CD4-positive, alpha-beta T cell (primary cell): ENCODE data around the gene SLC16A12. TPM values are rescaled to one million over a fixed set of nuclear protein-coding genes. Genes with fewer than 3 reads are reported as not detected.

Source experiments
- ATAC-seq: fragments of 200-7000 bp; cut with Tn5 transposase; one replicate; pipeline ENCODE4 v1.10.0; 2022; ENCODE audit warnings: mild to moderate bottlenecking; ENCODE audit not compliant: poor library complexity
- CTCF ChIA-PET: fragments of 350-600 bp; sonication (Branson Sonifier 250); formaldehyde crosslinking; loops from one replicate; lab custom pipeline; 2021; ENCODE audit warnings: antibody characterized with exemption, inconsistent platforms; lab: Charles Lee
- POLR2A ChIA-PET: fragments of 350-600 bp; sonication (Branson Sonifier 250); formaldehyde crosslinking; loops from one replicate; lab custom pipeline; 2021; ENCODE audit warnings: antibody characterized with exemption, inconsistent platforms; lab: Charles Lee
- DNase-seq, 14 experiments: peaks; one replicate each; pipeline ENCODE4 v3.0.0-alpha.2; 2013 to 2020; ENCODE audit warnings: mixed read lengths in 2 of 14
- H3K27ac ChIP-seq, 2 donors: one replicate each; pipeline versions ENCODE4 v1.5.1 to v1.7.0; 2013; ENCODE audit warnings: low read length in 2 of 2, low read depth in 1 of 2, mild to moderate bottlenecking in 1 of 2
- H3K27me3 ChIP-seq, 2 experiments: 1 replicate in 1 of 2; 2 replicates in 1 of 2; pipeline versions ENCODE4 v1.6.1 to v1.7.0; 2013; ENCODE audit warnings: low read length in 2 of 2, control low read depth in 1 of 2, mild to moderate bottlenecking in 1 of 2, moderate library complexity in 1 of 2; ENCODE audit not compliant: insufficient read depth in 2 of 2, control insufficient read depth in 1 of 2
- H3K36me3 ChIP-seq: one replicate; pipeline ENCODE4 v1.6.1; 2013; ENCODE audit warnings: low read length, control low read depth; ENCODE audit not compliant: insufficient read depth
- H3K4me1 ChIP-seq: one replicate; pipeline ENCODE4 v1.6.1; 2013; ENCODE audit warnings: low read length, control low read depth; ENCODE audit not compliant: insufficient read depth
- H3K4me3 ChIP-seq: one replicate; pipeline ENCODE4 v1.5.1; 2013; ENCODE audit warnings: mild to moderate bottlenecking, low read length, moderate library complexity
- H3K9me3 ChIP-seq, 2 experiments: 1 replicate in 1 of 2; 2 replicates in 1 of 2; pipeline versions ENCODE4 v1.6.1 to v1.7.0; 2013; ENCODE audit warnings: low read length in 2 of 2, mild to moderate bottlenecking in 2 of 2, control low read depth in 1 of 2, moderate library complexity in 1 of 2; ENCODE audit not compliant: control insufficient read depth in 1 of 2, insufficient read depth in 1 of 2
- H3K27ac Mint-ChIP-seq: one replicate; pipeline ENCODE4 v1.8.0; 2020; ENCODE audit warnings: mixed read lengths
- H3K27me3 Mint-ChIP-seq: one replicate; pipeline ENCODE4 v1.8.0; 2021; ENCODE audit warnings: mixed read lengths
- H3K36me3 Mint-ChIP-seq: one replicate; pipeline ENCODE4 v1.8.0; 2021; ENCODE audit warnings: low read depth, mixed read lengths
- H3K4me1 Mint-ChIP-seq: one replicate; pipeline ENCODE4 v1.8.0; 2021; ENCODE audit warnings: low read depth, mixed read lengths
- H3K4me3 Mint-ChIP-seq: one replicate; pipeline ENCODE4 v1.8.0; 2020; ENCODE audit warnings: mild to moderate bottlenecking, mixed read lengths
- H3K9me3 Mint-ChIP-seq: one replicate; pipeline ENCODE4 v1.8.0; 2020; ENCODE audit warnings: mixed read lengths
- intact Hi-C, 2 experiments: fragments of 100-400 bp; cut with DNase I in 1 of 2; cut with micrococcal nuclease in 1 of 2; formaldehyde crosslinking; loops; one replicate each; pipeline versions ENCODE4 v1.15.1 to v1.9.0; 2023 to 2025; cut with DNase I, micrococcal nuclease
- total RNA-seq, 174 experiments: library from RNA in 2 of 174; stranded (reverse) in 2 of 174; gene quantifications; one replicate each; pipeline ENCODE4 v1.2.3 and lab custom pipeline; 2021 to 2026
- TF ChIP-seq, protein P1 (sequence below): fragments of 200-600 bp; IDR thresholded peaks from one replicate; pipeline ENCODE4 v1.8.0; 2022; ENCODE audit warnings: antibody characterized with exemption, mild to moderate bottlenecking

SLC16A12 gene
- total RNA-seq, 2 experiments from 2014 or later = not detected

GRCh38 chr10:89576696-89577095, 41.3 kb upstream of the SLC16A12 start:
- Histone ChIP-seq H3K4me1 (no peaks in the 10 kb centered on the region), H3K9me3 (no peaks in the 10 kb centered on the region), H3K27me3 (no peaks in the 10 kb centered on the region), H3K36me3 (no peaks in the 10 kb centered on the region), H3K4me3 (no peak overlapping the region), H3K27ac (no peak overlapping the region)
- Mint-ChIP-seq H3K9me3 (no peaks in the 10 kb centered on the region), H3K4me3 (no peak overlapping the region), H3K4me1 (no peaks in the 10 kb centered on the region), H3K27ac (no peak overlapping the region), H3K36me3 (no peaks in the 10 kb centered on the region), H3K27me3 (no peaks in the 10 kb centered on the region)
- ChIA-PET CTCF (no interaction called here), POLR2A (no interaction called here)
- ATAC-seq (no peak), DNase-seq (no peak)
- intact Hi-C loops = no loop called here
- TF ChIP-seq, protein P1, sequence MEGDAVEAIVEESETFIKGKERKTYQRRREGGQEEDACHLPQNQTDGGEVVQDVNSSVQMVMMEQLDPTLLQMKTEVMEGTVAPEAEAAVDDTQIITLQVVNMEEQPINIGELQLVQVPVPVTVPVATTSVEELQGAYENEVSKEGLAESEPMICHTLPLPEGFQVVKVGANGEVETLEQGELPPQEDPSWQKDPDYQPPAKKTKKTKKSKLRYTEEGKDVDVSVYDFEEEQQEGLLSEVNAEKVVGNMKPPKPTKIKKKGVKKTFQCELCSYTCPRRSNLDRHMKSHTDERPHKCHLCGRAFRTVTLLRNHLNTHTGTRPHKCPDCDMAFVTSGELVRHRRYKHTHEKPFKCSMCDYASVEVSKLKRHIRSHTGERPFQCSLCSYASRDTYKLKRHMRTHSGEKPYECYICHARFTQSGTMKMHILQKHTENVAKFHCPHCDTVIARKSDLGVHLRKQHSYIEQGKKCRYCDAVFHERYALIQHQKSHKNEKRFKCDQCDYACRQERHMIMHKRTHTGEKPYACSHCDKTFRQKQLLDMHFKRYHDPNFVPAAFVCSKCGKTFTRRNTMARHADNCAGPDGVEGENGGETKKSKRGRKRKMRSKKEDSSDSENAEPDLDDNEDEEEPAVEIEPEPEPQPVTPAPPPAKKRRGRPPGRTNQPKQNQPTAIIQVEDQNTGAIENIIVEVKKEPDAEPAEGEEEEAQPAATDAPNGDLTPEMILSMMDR = no peak

DNA sequence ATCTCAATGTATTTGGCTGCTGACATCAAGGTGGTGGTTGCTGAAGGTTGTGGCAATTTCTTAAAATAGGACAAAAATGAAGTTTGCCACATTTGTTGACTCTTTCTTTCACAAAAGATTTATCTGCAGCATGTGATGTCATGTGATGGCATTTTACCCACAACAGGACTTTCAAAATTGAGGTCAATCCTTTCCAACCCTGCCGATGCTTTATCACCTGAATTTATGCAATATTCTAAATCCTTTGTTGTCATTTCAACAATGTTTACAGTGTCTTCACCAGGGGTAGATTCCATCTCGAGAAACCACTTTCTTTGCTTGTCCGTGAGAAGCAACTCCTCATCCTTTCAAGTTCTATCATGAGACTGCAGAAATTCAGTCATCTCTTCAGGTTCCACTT, 40.6 kb upstream of the SLC16A12 start:
- Mint-ChIP-seq H3K27ac (no peak overlapping the region), H3K4me1 (no peaks in the 10 kb centered on the region), H3K9me3 (no peaks in the 10 kb centered on the region), H3K27me3 (no peaks in the 10 kb centered on the region), H3K4me3 (no peak overlapping the region), H3K36me3 (no peaks in the 10 kb centered on the region)
- DNase-seq = no peak
- Histone ChIP-seq H3K4me3 (no peak overlapping the region), H3K27ac (no peak overlapping the region), H3K36me3 (no peaks in the 10 kb centered on the region), H3K4me1 (no peaks in the 10 kb centered on the region), H3K27me3 (no peaks in the 10 kb centered on the region), H3K9me3 (no peaks in the 10 kb centered on the region)
- ATAC-seq = no peak
- CTCF ChIA-PET = no interaction called here
- intact Hi-C loops = no loop called here
- POLR2A ChIA-PET = no interaction called here
- TF ChIP-seq, protein P1 = no peak

DNA sequence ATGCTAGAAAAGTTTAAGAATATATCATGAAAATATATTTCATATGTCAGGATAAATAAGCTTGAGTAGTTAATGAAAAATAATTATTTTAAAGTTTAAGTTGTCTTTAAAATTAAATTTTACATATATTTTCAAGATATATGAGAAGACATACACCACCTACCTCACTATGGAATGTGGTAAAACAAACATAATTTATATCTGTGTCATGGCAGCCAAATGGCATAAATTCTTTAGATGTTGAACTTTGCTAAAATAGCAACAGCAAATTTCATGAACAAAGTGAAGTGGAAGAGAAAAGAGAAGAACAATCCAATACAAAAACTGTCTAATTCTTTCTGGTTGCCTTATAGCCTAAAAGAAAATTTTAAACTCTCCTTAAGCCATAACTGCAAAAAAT, 39.6 kb upstream of the SLC16A12 start:
- Mint-ChIP-seq H3K27me3 (no peaks in the 10 kb centered on the region), H3K4me1 (no peaks in the 10 kb centered on the region), H3K36me3 (no peaks in the 10 kb centered on the region), H3K4me3 (no peak overlapping the region), H3K9me3 (no peaks in the 10 kb centered on the region), H3K27ac (no peak overlapping the region)
- Histone ChIP-seq H3K27me3 (no peaks in the 10 kb centered on the region), H3K4me1 (no peaks in the 10 kb centered on the region), H3K4me3 (no peak overlapping the region), H3K36me3 (no peaks in the 10 kb centered on the region), H3K9me3 (no peaks in the 10 kb centered on the region), H3K27ac (no peak overlapping the region)
- ChIA-PET POLR2A (no interaction called here), CTCF (no interaction called here)
- intact Hi-C loops = no loop called here
- TF ChIP-seq, protein P1 = no peak
- DNase-seq = no peak
- no peak for ATAC-seq
